D721Med (cell line): Measurements from ENCODE around the gene MSI2.

ENCODE experiments used
- DNase-seq: peaks from one replicate; pipeline ENCODE4 v3.0.0; 2011; ENCODE audit warnings: low spot score; ENCODE audit not compliant: insufficient read length
- FAIRE-seq: peaks from 2 replicates; lab custom pipeline; 2011; peaks lifted over from hg19 to GRCh38; lab: Jason Lieb, UNC
- TF ChIP-seq, protein P1 (sequence below): IDR thresholded peaks from 2 replicates; pipeline ENCODE4 v1.5.1; 2012; ENCODE audit warnings: mild to moderate bottlenecking, control low read depth; ENCODE audit not compliant: insufficient read depth; ENCODE audit errors: missing control alignments

MSI2 gene

GRCh38 chr17:57308543-57309186 is 52.3 kb downstream of the MSI2 start:
- no peak for DNase-seq
- no peak for FAIRE-seq
- TF ChIP-seq, protein P1, sequence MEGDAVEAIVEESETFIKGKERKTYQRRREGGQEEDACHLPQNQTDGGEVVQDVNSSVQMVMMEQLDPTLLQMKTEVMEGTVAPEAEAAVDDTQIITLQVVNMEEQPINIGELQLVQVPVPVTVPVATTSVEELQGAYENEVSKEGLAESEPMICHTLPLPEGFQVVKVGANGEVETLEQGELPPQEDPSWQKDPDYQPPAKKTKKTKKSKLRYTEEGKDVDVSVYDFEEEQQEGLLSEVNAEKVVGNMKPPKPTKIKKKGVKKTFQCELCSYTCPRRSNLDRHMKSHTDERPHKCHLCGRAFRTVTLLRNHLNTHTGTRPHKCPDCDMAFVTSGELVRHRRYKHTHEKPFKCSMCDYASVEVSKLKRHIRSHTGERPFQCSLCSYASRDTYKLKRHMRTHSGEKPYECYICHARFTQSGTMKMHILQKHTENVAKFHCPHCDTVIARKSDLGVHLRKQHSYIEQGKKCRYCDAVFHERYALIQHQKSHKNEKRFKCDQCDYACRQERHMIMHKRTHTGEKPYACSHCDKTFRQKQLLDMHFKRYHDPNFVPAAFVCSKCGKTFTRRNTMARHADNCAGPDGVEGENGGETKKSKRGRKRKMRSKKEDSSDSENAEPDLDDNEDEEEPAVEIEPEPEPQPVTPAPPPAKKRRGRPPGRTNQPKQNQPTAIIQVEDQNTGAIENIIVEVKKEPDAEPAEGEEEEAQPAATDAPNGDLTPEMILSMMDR, result no peak

GRCh38 chr17:57309479-57309878 is 53.2 kb downstream of the MSI2 start:
- FAIRE-seq, result no peak

GRCh38 chr17:57311281-57312216 is 55.2 kb downstream of the MSI2 start:
- DNase-seq (no peak), FAIRE-seq (no peak)
- TF ChIP-seq, protein P1, result no peak

More at GRCh38 chr17:57309479-57309878, 53.2 kb downstream of the MSI2 start:
- no peak for DNase-seq
- TF ChIP-seq, protein P1, result no peak

DNA sequence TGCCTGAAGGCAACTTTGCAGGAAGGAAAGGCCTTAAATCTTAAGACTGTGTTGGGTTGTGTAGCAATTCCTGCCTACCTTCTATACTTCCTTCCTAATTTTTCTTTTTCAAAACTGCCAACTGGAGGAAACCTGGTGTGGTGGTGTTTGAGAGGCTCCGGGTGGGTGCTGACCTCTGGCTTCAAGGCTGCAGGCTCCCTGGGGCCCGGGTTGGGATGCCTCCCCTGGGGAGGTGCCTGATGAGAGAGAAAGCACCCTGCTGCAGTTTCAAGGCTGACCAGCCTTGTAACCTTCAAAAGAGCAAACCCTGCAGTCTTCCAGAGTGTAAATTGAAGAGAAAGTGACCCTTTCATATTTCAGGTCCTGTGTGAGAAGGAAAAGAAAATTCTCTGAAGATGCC is 55.9 kb downstream of the MSI2 start:
- DNase-seq, result no peak
- FAIRE-seq, result no peak
- TF ChIP-seq, protein P1, result no peak

DNA sequence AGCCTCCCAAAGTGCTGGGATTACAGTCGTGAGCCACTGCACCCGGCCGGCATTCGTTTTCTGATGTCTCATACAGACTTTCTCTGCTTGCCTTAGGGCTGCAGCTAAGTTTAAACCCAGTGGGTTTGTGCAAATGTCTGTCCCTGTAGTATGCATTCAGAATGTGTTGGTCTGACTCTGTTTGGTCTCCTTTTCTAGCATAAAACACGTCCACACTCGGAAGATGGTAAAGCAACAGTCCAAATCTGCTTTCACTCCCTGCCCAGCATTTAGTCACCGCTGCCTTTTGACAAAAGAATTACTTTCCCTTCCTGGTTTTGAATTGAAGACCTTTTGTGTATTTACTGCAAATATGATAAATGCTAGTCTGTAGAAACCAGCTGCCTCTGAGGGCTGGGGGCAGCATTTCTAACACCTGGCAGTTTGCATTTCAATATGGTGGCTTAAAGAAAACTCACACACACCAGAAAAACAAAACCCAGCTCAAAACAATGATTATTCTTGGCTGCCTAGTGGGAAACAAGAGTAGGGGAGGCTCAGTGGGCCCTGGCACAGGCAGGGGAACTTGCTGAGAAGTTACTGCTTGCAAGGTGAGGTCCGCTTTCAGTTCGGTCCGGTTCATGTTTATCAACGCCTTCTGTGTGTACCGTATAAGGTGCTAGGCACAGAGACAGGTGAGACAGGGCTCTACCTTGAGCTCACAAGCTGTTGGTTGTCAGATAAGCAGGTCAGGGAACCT is 56.9 kb downstream of the MSI2 start:
- no peak for FAIRE-seq
- no peak for DNase-seq
- TF ChIP-seq, protein P1, result no peak

DNA sequence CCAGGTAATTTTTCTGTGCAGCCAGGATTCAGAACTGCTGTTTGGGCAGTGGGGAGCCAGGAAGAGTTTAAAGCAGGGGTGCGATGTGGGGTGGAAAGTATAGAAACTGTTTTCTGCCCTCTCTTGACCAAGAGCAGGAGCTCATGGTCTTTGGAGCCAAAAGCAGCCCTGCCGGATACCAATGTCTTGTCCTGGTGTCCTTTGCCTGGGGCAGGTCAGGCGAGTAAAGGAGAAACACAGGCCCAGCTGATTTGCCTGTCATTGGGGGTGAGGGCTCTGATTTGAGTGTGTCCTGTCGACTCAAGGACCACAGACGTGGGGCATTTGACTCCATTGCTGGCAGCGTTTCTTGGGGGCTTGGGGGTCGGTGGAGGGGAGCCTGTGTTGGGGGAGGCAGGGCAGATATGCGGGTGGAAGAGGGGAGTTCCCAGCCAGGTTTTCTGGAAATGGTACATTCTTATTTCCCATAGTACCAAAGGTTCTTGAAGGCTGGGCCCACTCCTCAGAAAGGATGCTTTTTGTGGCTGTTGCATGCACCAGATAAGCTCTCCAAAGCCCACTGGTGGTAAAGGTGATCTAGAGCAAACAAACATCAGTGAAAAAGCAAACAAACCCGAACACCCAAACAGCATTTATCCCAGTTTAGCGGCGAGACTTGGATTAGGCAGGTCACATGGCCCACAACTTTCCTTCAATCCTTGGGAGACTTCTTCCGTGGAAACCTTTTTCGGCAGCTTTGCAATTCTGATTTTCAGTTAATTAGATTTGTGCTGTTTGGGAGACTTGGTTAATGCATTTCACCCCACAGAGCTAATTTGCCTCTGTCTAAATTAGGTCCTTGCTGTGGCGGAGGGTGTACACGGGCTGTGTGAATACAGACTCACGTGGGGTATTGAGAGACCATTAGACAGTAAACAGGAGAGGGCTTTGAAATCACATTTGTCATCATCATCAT is 59.0 kb downstream of the MSI2 start:
- DNase-seq (no peak), FAIRE-seq (no peak)
- TF ChIP-seq, protein P1, result no peak
